Natural killer cell (primary cell): ENCODE results near the gene PDE4D. TPM values are rescaled to one million over a fixed set of nuclear protein-coding genes. Genes with fewer than 3 reads are reported as not detected.
A peak's percentile ranks its signal among the peaks of the same experiment; 100 is the strongest.

Experiments
- ATAC-seq, 3 donors: fragments of 150-1000 bp in 2 of 3; fragments of 200-7000 bp in 1 of 3; cut with Tn5 transposase; 1 replicate in 1 of 3; 2 replicates in 2 of 3; pipeline ENCODE4 v1.10.0; 2021; ENCODE audit warnings: mild to moderate bottlenecking in 2 of 3, moderate library complexity in 2 of 3
- DNase-seq, 2 donors: peaks; one replicate each; pipeline versions ENCODE4 v3.0.0 to v3.0.0-alpha.2; 2013 to 2021; ENCODE audit warnings: mixed read lengths in 1 of 2
- H3K27ac ChIP-seq: one replicate; pipeline ENCODE4 v1.5.1; 2013; ENCODE audit warnings: mild to moderate bottlenecking, low read length
- H3K27me3 ChIP-seq: one replicate; pipeline ENCODE4 v1.6.1; 2013; ENCODE audit warnings: low read length; ENCODE audit not compliant: control insufficient read depth, insufficient read depth
- H3K36me3 ChIP-seq: one replicate; pipeline ENCODE4 v1.6.1; 2013; ENCODE audit warnings: low read length; ENCODE audit not compliant: control insufficient read depth, insufficient read depth
- H3K4me1 ChIP-seq: one replicate; pipeline ENCODE4 v1.6.1; 2013; ENCODE audit warnings: low read length; ENCODE audit not compliant: control insufficient read depth, insufficient read depth
- H3K4me3 ChIP-seq: one replicate; pipeline ENCODE4 v1.5.1; 2013; ENCODE audit warnings: low read length
- H3K9me3 ChIP-seq: one replicate; pipeline ENCODE4 v1.6.1; 2013; ENCODE audit warnings: low read length; ENCODE audit not compliant: control insufficient read depth, insufficient read depth
- H3K27ac Mint-ChIP-seq, 2 donors: one replicate each; pipeline ENCODE4 v1.8.0; 2022; ENCODE audit warnings: mild to moderate bottlenecking in 2 of 2, mixed read lengths in 2 of 2, moderate library complexity in 1 of 2
- H3K27me3 Mint-ChIP-seq, 2 donors: one replicate each; pipeline ENCODE4 v1.8.0; 2022; ENCODE audit warnings: low read depth in 2 of 2, mixed read lengths in 2 of 2
- H3K36me3 Mint-ChIP-seq: one replicate; pipeline ENCODE4 v1.8.0; 2022; ENCODE audit warnings: mixed read lengths
- H3K4me1 Mint-ChIP-seq, 2 donors: one replicate each; pipeline ENCODE4 v1.8.0; 2022; ENCODE audit warnings: mixed read lengths in 2 of 2
- H3K4me3 Mint-ChIP-seq: one replicate; pipeline ENCODE4 v1.8.0; 2022; ENCODE audit warnings: mild to moderate bottlenecking, moderate library complexity, mixed read lengths
- H3K9me3 Mint-ChIP-seq, 2 donors: one replicate each; pipeline ENCODE4 v1.8.0; 2022; ENCODE audit warnings: mixed read lengths in 2 of 2
- CTCF ChIP-seq: fragments of 200-600 bp; IDR thresholded peaks from one replicate; pipeline ENCODE4 v1.8.0; 2022; ENCODE audit warnings: antibody characterized with exemption
- WGBS: methylation state at CpG from one replicate; pipeline ENCODE4 v1.1.7; 2013; ENCODE audit warnings: missing lambda C conversion rate; ENCODE audit not compliant: insufficient coverage; 5-methylcytosine and 5-hydroxymethylcytosine counted together
- intact Hi-C: fragments of 100-400 bp; cut with micrococcal nuclease; formaldehyde crosslinking; loops from one replicate; pipeline ENCODE4 v1.14.2; 2022
- total RNA-seq, 4 donors: library from RNA; stranded (reverse); fragments of 120-200 nt in 1 of 4; gene quantifications; one replicate each; pipeline versions ENCODE4 v1.2.3 to v1.2.4, GENCODE V29; 2013 to 2022

The PDE4D gene
- total RNA-seq, 3 donors from 2014 or later (not counting 1 experiment from before 2014, with no cell fraction given): 109 to 170 (median 116) TPM

DNA sequence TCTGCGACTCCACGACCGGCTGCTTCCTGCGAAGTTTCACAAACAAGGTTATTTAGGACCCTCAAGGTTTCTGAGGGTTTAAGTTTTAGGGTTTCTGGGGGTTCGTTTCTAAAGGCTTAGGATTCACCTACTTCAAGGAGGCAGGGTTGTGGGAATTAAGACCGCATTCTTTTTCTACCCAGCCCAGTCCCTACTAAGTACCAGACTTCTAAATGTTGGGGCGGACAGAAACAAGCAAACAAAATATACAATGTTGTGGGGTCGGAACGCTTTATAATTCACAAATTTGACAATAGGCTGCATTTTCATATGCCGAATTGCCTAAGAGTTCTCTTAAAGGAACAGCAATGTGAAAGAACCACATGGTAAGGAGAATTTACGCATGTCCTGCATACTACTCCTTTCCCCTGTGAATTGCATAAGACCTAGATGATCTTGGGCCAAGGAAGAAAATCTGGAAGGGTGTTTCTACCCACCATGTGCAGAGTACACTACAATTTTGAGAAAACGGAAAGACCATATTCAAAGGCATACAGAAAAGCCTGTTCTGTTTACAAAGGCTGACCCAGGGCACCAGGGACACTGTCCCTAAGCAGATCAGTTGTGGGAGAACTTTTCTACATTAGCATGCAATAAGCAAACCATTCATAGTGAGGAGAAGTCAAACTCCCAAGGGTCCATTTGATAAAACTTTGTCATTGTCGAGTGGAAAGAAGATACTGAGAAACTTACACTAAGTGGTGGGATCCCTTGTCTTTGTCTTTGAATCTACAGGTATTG lies 853.3 kb downstream of the PDE4D start:
- Histone ChIP-seq H3K4me1 (peaks cover 7% of the 10 kb centered on the region), H3K36me3 (no peaks in the 10 kb centered on the region), H3K9me3 (no peaks in the 10 kb centered on the region), H3K27me3 (no peaks in the 10 kb centered on the region), H3K27ac (peak overlapping the region; percentile 96), H3K4me3 (peak overlapping the region; percentile 98)
- DNase-seq (no peak), ATAC-seq (no peak)
- no peak for TF ChIP-seq CTCF
- intact Hi-C loops: no loop called here
- Mint-ChIP-seq H3K27me3 (no peaks in the 10 kb centered on the region), H3K4me1 (peaks cover 62 to 65% of the 10 kb centered on the region in 2 donors), H3K27ac (peak overlapping the region; percentile 94 to 98), H3K36me3 (no peaks in the 10 kb centered on the region), H3K4me3 (peak overlapping the region; percentile 98), H3K9me3 (no peaks in the 10 kb centered on the region)
- WGBS: 16% methylated on average over 12 of the region's 13 CpGs

DNA sequence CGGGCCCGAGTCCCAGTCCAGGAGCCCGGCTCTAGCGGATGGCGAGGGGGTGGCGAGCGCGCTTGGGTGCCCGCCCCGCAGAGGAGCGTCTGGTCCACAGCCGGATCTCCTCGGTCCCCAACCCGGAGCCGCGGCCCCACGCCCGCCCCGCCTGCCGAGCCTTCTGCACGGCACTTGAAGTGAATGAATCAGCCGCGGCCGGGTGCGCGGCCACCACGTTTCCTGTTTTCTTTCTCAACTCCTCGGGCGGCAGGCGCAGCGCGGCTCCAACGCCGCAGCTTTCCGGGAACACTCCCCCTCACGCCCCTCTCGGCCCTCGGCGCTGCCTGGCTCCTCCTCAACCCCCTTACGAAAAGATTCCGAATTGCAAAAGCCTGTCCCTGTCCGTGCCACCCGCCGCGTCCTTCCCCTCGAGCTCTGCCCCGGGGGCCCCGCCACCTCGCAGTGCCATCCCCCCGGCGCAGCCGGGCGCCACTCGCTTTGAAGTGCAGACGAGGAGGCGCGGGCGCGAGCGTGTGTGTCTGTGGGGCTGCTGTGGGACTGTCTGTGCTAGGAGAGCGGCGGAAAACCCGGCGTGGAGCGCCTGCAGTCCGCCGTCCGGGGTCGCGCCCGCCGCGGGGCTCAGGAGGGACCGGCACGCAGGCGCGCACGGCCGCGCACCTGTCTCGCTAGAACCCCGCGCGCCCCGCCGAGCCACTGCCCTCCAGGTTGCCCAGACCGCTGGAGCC lies 854.1 kb downstream of the PDE4D start:
- Mint-ChIP-seq H3K36me3 (no peaks in the 10 kb centered on the region), H3K27ac (peak overlapping the region; percentile 94 to 98), H3K9me3 (no peaks in the 10 kb centered on the region), H3K4me3 (peak overlapping the region; percentile 98), H3K27me3 (no peaks in the 10 kb centered on the region), H3K4me1 (peaks cover 69 to 71% of the 10 kb centered on the region in 2 donors)
- Histone ChIP-seq H3K27ac (peak overlapping the region; percentile 96), H3K36me3 (no peaks in the 10 kb centered on the region), H3K4me3 (peak overlapping the region; percentile 98), H3K27me3 (no peaks in the 10 kb centered on the region), H3K4me1 (peaks cover 7% of the 10 kb centered on the region), H3K9me3 (no peaks in the 10 kb centered on the region)
- under 1% methylated on average over 87 of the region's 87 CpGs for WGBS
- intact Hi-C loops: loop anchor here (1.0 to 5.0 kb wide), 5 partner anchors 37 to 317 kb away; no protein-coding TSS in a partner anchor
- no peak for TF ChIP-seq CTCF
- peak; percentile 87 to 94 for DNase-seq
- ATAC-seq: peak; percentile 68 to 86 (median 77)

DNA sequence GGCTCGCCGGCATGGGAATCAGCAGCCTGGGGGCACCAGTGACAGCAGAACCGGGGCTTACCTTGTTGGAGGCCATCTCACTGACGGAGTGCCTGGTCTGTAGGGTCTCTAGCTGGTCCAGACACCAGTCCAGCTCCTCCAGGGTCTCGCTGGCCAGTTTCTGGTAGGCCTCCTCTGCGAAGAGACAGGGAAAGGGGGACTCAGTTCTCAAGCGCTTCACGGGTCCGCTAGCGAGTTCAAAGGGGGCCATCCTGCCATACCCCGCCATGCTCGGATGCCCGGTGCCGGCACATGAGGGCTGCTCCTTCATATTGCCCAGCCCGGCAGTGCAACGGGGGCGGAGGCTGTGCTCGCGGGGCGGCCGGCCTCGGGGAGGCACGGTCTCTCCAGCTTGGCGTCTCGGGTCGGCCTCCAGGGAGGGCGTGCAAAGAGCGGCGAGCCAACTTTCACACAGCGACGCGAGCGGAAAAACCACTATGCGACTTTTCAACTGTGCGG lies 854.7 kb downstream of the PDE4D start:
- no peaks in the 10 kb centered on the region for H3K36me3 Mint-ChIP-seq
- Histone ChIP-seq H3K27me3 (no peaks in the 10 kb centered on the region), H3K9me3 (no peaks in the 10 kb centered on the region), H3K4me1 (peaks cover 7% of the 10 kb centered on the region), H3K4me3 (peak overlapping the region; percentile 98), H3K27ac (peak overlapping the region; percentile 96), H3K36me3 (no peaks in the 10 kb centered on the region)
- WGBS: under 1% methylated on average over 35 of the region's 35 CpGs
- ATAC-seq: no peak
- no peaks in the 10 kb centered on the region for H3K9me3 Mint-ChIP-seq
- H3K4me3 Mint-ChIP-seq: peak overlapping the region; percentile 98
- peak overlapping the region; percentile 94 to 98 for H3K27ac Mint-ChIP-seq
- DNase-seq: no peak
- TF ChIP-seq CTCF: no peak
- H3K4me1 Mint-ChIP-seq: peaks cover 74 to 75% of the 10 kb centered on the region in 2 donors
- intact Hi-C loops: loop anchor here (1.0 to 5.0 kb wide), 5 partner anchors 37 to 318 kb away; no protein-coding TSS in a partner anchor
- no peaks in the 10 kb centered on the region for H3K27me3 Mint-ChIP-seq
